ENCODE results near the gene MYCBP.

The MYCBP gene

GRCh38 chr1:38898653-38899230, 25.6 kb upstream of the MYCBP start:
- H3K27ac ChIP-seq (ENCODE audit: low read depth, low read length): no peak overlapping the region
- no peaks in the 10 kb centered on the region for H3K79me2 ChIP-seq (ENCODE audit: control insufficient read depth, insufficient read depth, low read length, unreplicated experiment)
- no peak overlapping the region for H3K4me3 ChIP-seq (ENCODE audit: low read depth, low read length)
- no peaks in the 10 kb centered on the region for H3K27me3 ChIP-seq (ENCODE audit: insufficient read depth, low read length)
- no peaks in the 10 kb centered on the region for H3K36me3 ChIP-seq (ENCODE audit: insufficient read depth, low read length)
- peaks cover 8% of the 10 kb centered on the region for H3K4me1 ChIP-seq (ENCODE audit: control insufficient read depth, insufficient read depth, low read length, unreplicated experiment)
- H2AFZ ChIP-seq (ENCODE audit: low read length, unreplicated experiment): no peak overlapping the region

DNA sequence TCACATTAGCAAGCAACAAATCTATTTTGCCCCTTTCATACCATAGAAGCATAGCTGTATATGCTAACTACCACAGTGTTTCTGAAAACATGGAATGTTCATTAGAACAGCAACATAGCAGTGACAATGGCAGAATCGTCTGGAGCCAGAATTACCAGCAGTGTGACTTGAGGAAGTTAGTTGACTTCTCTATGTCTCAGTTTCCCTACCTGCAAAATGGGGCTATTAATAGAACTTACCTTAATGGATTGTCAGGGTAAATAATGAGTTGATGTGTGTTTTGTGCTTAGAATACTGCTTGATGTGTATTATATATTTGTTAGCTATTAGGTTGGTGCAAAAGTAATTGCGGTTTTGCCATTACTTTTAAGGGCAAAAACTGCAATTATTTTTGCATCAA, 23.0 kb upstream of the MYCBP start:
- Histone ChIP-seq H3K27ac (ENCODE audit: low read depth, low read length) (no peak overlapping the region), H3K4me1 (ENCODE audit: control insufficient read depth, insufficient read depth, low read length, unreplicated experiment) (peaks cover 8% of the 10 kb centered on the region), H3K4me3 (ENCODE audit: low read depth, low read length) (no peak overlapping the region), H3K27me3 (ENCODE audit: insufficient read depth, low read length) (no peaks in the 10 kb centered on the region), H3K36me3 (ENCODE audit: insufficient read depth, low read length) (no peaks in the 10 kb centered on the region), H3K79me2 (ENCODE audit: control insufficient read depth, insufficient read depth, low read length, unreplicated experiment) (no peaks in the 10 kb centered on the region), H2AFZ (ENCODE audit: low read length, unreplicated experiment) (no peak overlapping the region)

DNA sequence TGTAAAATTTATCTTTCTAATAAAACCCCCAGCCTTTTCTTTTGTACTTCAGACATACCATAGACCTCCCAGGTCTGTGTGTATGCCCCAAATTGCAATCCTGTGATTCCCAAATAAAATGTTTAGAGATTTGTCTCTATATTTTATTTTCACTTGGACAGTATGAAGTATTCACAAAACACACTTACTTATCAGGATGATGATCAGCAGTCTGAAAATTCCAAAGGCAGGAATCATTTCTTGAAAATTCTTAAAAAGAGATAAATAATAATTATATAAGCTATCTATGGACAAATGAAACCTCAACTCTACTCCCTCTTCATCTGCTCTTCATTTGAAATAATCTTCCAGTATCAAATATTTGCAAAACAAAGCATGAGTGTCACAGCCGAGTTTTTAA, 19.8 kb upstream of the MYCBP start:
- Histone ChIP-seq H3K36me3 (ENCODE audit: insufficient read depth, low read length) (no peaks in the 10 kb centered on the region), H3K27ac (ENCODE audit: low read depth, low read length) (no peak overlapping the region), H2AFZ (ENCODE audit: low read length, unreplicated experiment) (no peak overlapping the region), H3K79me2 (ENCODE audit: control insufficient read depth, insufficient read depth, low read length, unreplicated experiment) (no peaks in the 10 kb centered on the region), H3K27me3 (ENCODE audit: insufficient read depth, low read length) (no peaks in the 10 kb centered on the region), H3K4me3 (ENCODE audit: low read depth, low read length) (no peak overlapping the region), H3K4me1 (ENCODE audit: control insufficient read depth, insufficient read depth, low read length, unreplicated experiment) (no peaks in the 10 kb centered on the region)

GRCh38 chr1:38891753-38892152, 18.6 kb upstream of the MYCBP start:
- H3K27ac ChIP-seq (ENCODE audit: low read depth, low read length): no peak overlapping the region
- H2AFZ ChIP-seq (ENCODE audit: low read length, unreplicated experiment): no peak overlapping the region
- H3K27me3 ChIP-seq (ENCODE audit: insufficient read depth, low read length): no peaks in the 10 kb centered on the region
- no peaks in the 10 kb centered on the region for H3K79me2 ChIP-seq (ENCODE audit: control insufficient read depth, insufficient read depth, low read length, unreplicated experiment)
- no peaks in the 10 kb centered on the region for H3K36me3 ChIP-seq (ENCODE audit: insufficient read depth, low read length)
- no peaks in the 10 kb centered on the region for H3K4me1 ChIP-seq (ENCODE audit: control insufficient read depth, insufficient read depth, low read length, unreplicated experiment)
- H3K4me3 ChIP-seq (ENCODE audit: low read depth, low read length): no peak overlapping the region

DNA sequence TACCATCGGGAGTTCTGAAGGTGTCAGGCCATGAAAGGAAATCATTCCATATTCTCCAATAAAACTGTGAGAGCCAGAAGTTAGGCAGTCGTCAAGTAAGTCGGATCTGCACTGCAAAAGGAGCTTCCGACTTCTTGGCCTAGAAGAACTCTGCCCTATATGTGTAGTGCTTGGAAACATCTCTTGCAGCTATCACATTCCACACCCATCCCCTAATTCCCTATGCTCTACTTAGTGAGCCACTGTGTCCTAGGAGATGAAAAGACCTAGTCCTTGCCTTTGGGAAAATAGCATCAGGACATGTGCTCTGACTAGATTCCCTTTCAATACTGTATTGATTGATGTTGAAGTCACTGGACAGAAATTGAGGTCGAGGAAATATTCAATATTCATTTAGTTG, 16.4 kb upstream of the MYCBP start:
- Histone ChIP-seq H3K4me1 (ENCODE audit: control insufficient read depth, insufficient read depth, low read length, unreplicated experiment) (no peaks in the 10 kb centered on the region), H2AFZ (ENCODE audit: low read length, unreplicated experiment) (no peak overlapping the region), H3K4me3 (ENCODE audit: low read depth, low read length) (no peak overlapping the region), H3K27ac (ENCODE audit: low read depth, low read length) (no peak overlapping the region), H3K79me2 (ENCODE audit: control insufficient read depth, insufficient read depth, low read length, unreplicated experiment) (no peaks in the 10 kb centered on the region), H3K27me3 (ENCODE audit: insufficient read depth, low read length) (no peaks in the 10 kb centered on the region), H3K36me3 (ENCODE audit: insufficient read depth, low read length) (no peaks in the 10 kb centered on the region)

GRCh38 chr1:38888423-38889333, 15.5 kb upstream of the MYCBP start:
- Histone ChIP-seq H3K4me3 (ENCODE audit: low read depth, low read length) (no peak overlapping the region), H3K79me2 (ENCODE audit: control insufficient read depth, insufficient read depth, low read length, unreplicated experiment) (no peaks in the 10 kb centered on the region), H3K36me3 (ENCODE audit: insufficient read depth, low read length) (no peaks in the 10 kb centered on the region), H2AFZ (ENCODE audit: low read length, unreplicated experiment) (no peak overlapping the region), H3K27me3 (ENCODE audit: insufficient read depth, low read length) (no peaks in the 10 kb centered on the region), H3K4me1 (ENCODE audit: control insufficient read depth, insufficient read depth, low read length, unreplicated experiment) (no peaks in the 10 kb centered on the region), H3K27ac (ENCODE audit: low read depth, low read length) (no peak overlapping the region)

DNA sequence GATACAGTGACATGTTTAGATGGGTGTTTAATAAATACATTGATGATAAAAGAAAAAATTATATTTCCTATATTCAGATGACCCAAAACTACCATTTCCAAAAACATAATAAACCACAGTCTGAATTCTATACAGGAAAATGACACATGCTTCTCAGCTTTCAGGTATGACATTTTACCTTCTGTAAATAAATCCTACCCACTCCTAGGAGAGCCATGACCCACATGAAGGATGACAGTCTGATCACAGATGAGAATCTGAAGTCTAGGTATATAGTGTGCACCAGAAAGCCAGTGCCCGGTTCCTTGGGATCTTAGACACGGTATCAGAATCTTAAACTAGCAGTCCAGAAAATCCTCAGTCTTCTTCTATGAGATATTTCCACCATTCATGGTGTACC, 11.9 kb upstream of the MYCBP start:
- no peak overlapping the region for H2AFZ ChIP-seq (ENCODE audit: low read length, unreplicated experiment)
- H3K4me3 ChIP-seq (ENCODE audit: low read depth, low read length): no peak overlapping the region
- H3K27ac ChIP-seq (ENCODE audit: low read depth, low read length): no peak overlapping the region
- no peaks in the 10 kb centered on the region for H3K36me3 ChIP-seq (ENCODE audit: insufficient read depth, low read length)
- H3K79me2 ChIP-seq (ENCODE audit: control insufficient read depth, insufficient read depth, low read length, unreplicated experiment): no peaks in the 10 kb centered on the region
- H3K27me3 ChIP-seq (ENCODE audit: insufficient read depth, low read length): no peaks in the 10 kb centered on the region
- no peaks in the 10 kb centered on the region for H3K4me1 ChIP-seq (ENCODE audit: control insufficient read depth, insufficient read depth, low read length, unreplicated experiment)

GRCh38 chr1:38881487-38881886, 8.3 kb upstream of the MYCBP start, which contains the start of gene GJA9:
Gene GJA9 (minus strand): TSS chr1:38881587. CDS start chr1:38876098, 5,489 bp downstream.
- H3K27ac ChIP-seq (ENCODE audit: low read depth, low read length): no peak within 1 kb of the TSS
- no peaks in the 10 kb centered on the region for H3K79me2 ChIP-seq (ENCODE audit: control insufficient read depth, insufficient read depth, low read length, unreplicated experiment)
- no peaks in the 10 kb centered on the region for H3K4me1 ChIP-seq (ENCODE audit: control insufficient read depth, insufficient read depth, low read length, unreplicated experiment)

DNA sequence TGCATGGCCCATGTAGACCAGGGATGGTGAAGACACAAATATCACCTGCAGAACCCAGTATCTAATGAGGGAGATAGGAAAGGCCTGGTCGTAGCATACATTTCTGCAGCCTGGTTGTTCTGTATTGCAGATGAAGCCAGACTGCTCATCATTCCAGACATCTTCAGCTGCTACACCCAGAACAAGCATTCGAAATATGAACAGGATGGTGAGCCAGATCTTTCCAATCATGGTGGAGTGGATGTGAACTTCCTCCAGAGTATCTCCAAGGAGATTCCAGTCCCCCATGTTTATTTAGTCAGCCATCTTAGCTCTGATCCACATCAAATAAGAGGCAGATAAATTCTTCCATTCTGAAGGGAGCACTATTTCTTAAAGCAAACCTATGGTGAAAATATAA, 2.7 kb upstream of the MYCBP start:
- H3K27ac ChIP-seq (ENCODE audit: low read depth, low read length): no peak overlapping the region
- H3K4me3 ChIP-seq (ENCODE audit: low read depth, low read length): no peak overlapping the region
- no peak overlapping the region for H2AFZ ChIP-seq (ENCODE audit: low read length, unreplicated experiment)

More at GRCh38 chr1:38881487-38881886, 8.3 kb upstream of the MYCBP start, which contains the start of gene GJA9:
- H3K4me3 ChIP-seq (ENCODE audit: low read depth, low read length): no peak within 1 kb of the TSS
- H3K36me3 ChIP-seq (ENCODE audit: insufficient read depth, low read length): no peaks in the 10 kb centered on the region
- H2AFZ ChIP-seq (ENCODE audit: low read length, unreplicated experiment): no peak within 1 kb of the TSS
- no peaks in the 10 kb centered on the region for H3K27me3 ChIP-seq (ENCODE audit: insufficient read depth, low read length)

DNA sequence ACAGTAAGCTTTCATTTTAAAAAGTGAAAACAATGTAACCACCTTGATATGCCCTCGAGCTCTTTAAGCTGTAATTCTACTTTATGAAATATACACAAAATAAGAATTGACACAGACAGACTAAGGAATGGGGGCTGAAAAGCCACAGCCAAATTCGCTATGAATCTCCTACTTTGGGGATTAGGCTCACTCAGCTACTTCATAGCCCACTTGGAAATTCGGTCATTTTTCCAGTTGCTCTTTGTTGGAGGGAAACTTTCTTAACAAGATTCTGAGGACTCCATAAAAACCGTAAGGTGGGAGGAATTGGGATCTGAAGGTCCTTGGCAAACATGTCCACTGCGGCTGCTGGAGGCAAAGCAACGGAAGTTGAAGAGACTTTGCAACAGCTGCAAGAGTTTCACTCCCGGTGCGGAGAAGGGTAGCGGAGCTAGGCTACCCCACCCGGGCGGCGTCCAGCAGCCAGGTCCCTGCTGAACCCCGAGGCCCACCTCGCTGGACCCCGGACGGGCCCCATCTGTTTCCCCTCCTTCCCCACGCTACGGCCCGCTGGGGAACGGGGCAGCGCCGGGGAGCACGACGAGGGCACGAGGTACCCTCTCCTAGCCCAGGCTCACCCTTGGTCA, 634 bp downstream of the MYCBP start:
- no peak overlapping the region for H3K27ac ChIP-seq (ENCODE audit: low read depth, low read length)

More for the DNA sequence above, 2.7 kb upstream of the MYCBP start:
- H3K4me1 ChIP-seq (ENCODE audit: control insufficient read depth, insufficient read depth, low read length, unreplicated experiment): peaks cover 15% of the 10 kb centered on the region
- no peaks in the 10 kb centered on the region for H3K36me3 ChIP-seq (ENCODE audit: insufficient read depth, low read length)
- H3K79me2 ChIP-seq (ENCODE audit: control insufficient read depth, insufficient read depth, low read length, unreplicated experiment): peaks cover 24% of the 10 kb centered on the region
- H3K27me3 ChIP-seq (ENCODE audit: insufficient read depth, low read length): no peaks in the 10 kb centered on the region

More for the DNA sequence above, 634 bp downstream of the MYCBP start:
- Histone ChIP-seq H3K4me3 (ENCODE audit: low read depth, low read length) (peak overlapping the region; percentile 98), H3K79me2 (ENCODE audit: control insufficient read depth, insufficient read depth, low read length, unreplicated experiment) (peaks cover 33% of the 10 kb centered on the region), H3K36me3 (ENCODE audit: insufficient read depth, low read length) (no peaks in the 10 kb centered on the region), H3K4me1 (ENCODE audit: control insufficient read depth, insufficient read depth, low read length, unreplicated experiment) (peaks cover 15% of the 10 kb centered on the region), H3K27me3 (ENCODE audit: insufficient read depth, low read length) (no peaks in the 10 kb centered on the region), H2AFZ (ENCODE audit: low read length, unreplicated experiment) (peak overlapping the region; percentile 51)

Measured in ACC112 (cell line).